Brain microvascular endothelial cell (primary cell): Measurements from ENCODE around the gene SMOC2.

Source experiments
- DNase-seq: peaks from one replicate; pipeline ENCODE4 v3.0.0-alpha.2; 2020
- H3K27ac ChIP-seq: fragments of 250-450 bp; sonication (Bioruptor Pico); 2 replicates; pipeline ENCODE4 v1.5.1; 2020; ENCODE audit warnings: mild to moderate bottlenecking, moderate library complexity
- H3K27me3 ChIP-seq: fragments of 250-450 bp; sonication (Bioruptor Pico); replicated peaks from 2 replicates; pipeline ENCODE4 v1.5.1; 2020; ENCODE audit warnings: mild to moderate bottlenecking
- H3K36me3 ChIP-seq: fragments of 250-450 bp; sonication (Bioruptor Pico); replicated peaks from 2 replicates; pipeline ENCODE4 v1.5.1; 2020; ENCODE audit warnings: mild to moderate bottlenecking
- H3K4me3 ChIP-seq: 2 replicates; pipeline ENCODE4 v1.5.1; 2011; ENCODE audit warnings: low read depth, mild to moderate bottlenecking, control low read depth, low read length, moderate library complexity
- CTCF ChIP-seq: IDR thresholded peaks from 2 replicates; pipeline ENCODE4 v1.5.1; 2011; ENCODE audit warnings: low read depth, mild to moderate bottlenecking, moderate library complexity, low read length, control low read depth, inconsistent platforms; ENCODE audit errors: missing control alignments
- in situ Hi-C: cut with HindIII; loops from 2 replicates; pipeline ENCODE4 v1.10.0; 2017; ENCODE audit warnings: low sequenced_read_pairs, low pct_ligation_motif_present

Gene SMOC2

GRCh38 chr6:168441434-168442391 lies 729 bp downstream of the SMOC2 start:
- no peak overlapping the region for H3K27ac ChIP-seq
- H3K27me3 ChIP-seq: peaks cover 30% of the 10 kb centered on the region
- no peak for DNase-seq
- H3K36me3 ChIP-seq: no peaks in the 10 kb centered on the region
- in situ Hi-C loops: no loop called here
- H3K4me3 ChIP-seq: no peak overlapping the region
- no peak for TF ChIP-seq CTCF

GRCh38 chr6:168442646-168443045 lies 1.7 kb downstream of the SMOC2 start:
- Histone ChIP-seq H3K27me3 (peaks cover 30% of the 10 kb centered on the region), H3K4me3 (no peak overlapping the region), H3K36me3 (no peaks in the 10 kb centered on the region), H3K27ac (no peak overlapping the region)
- in situ Hi-C loops: no loop called here
- no peak for DNase-seq
- no peak for TF ChIP-seq CTCF

- H3K36me3 ChIP-seq: no peaks in the 10 kb centered on the region
- H3K27me3 ChIP-seq: peaks cover 4% of the 10 kb centered on the region
- H3K4me3 ChIP-seq: no peak overlapping the region
- DNase-seq: no peak
- no peak for TF ChIP-seq CTCF
- H3K27ac ChIP-seq: no peak overlapping the region
- in situ Hi-C loops: no loop called here
Observed at GRCh38 chr6:168447282-168447681, 6.3 kb downstream of the SMOC2 start.

GRCh38 chr6:168447700-168448099 lies 6.7 kb downstream of the SMOC2 start:
- no peaks in the 10 kb centered on the region for H3K36me3 ChIP-seq
- H3K4me3 ChIP-seq: no peak overlapping the region
- no peak for DNase-seq
- H3K27me3 ChIP-seq: peaks cover 3% of the 10 kb centered on the region
- no peak for TF ChIP-seq CTCF
- in situ Hi-C loops: no loop called here
- no peak overlapping the region for H3K27ac ChIP-seq

GRCh38 chr6:168448243-168448855 lies 7.4 kb downstream of the SMOC2 start:
- no peak for TF ChIP-seq CTCF
- in situ Hi-C loops: no loop called here
- Histone ChIP-seq H3K27me3 (no peaks in the 10 kb centered on the region), H3K4me3 (no peak overlapping the region), H3K36me3 (no peaks in the 10 kb centered on the region), H3K27ac (no peak overlapping the region)
- DNase-seq: no peak
